B cell (primary cell): ENCODE data around the gene ZNF532. TPM values are rescaled to one million over a fixed set of nuclear protein-coding genes. Genes with fewer than 3 reads are reported as not detected.

Experiments used
- ATAC-seq: fragments of 200-7000 bp; cut with Tn5 transposase; one replicate; pipeline ENCODE4 v1.10.0; 2021; ENCODE audit warnings: low read depth, mild to moderate bottlenecking, moderate number of reproducible peaks, moderate library complexity
- CTCF ChIA-PET: fragments of 350-600 bp; sonication (Branson Sonifier 250); formaldehyde crosslinking; loops from one replicate; lab custom pipeline; 2021; ENCODE audit warnings: antibody characterized with exemption, inconsistent platforms; lab: Charles Lee
- POLR2A ChIA-PET: fragments of 350-600 bp; sonication (Branson Sonifier 250); formaldehyde crosslinking; loops from one replicate; lab custom pipeline; 2021; ENCODE audit warnings: antibody characterized with exemption; lab: Charles Lee
- DNase-seq: peaks from one replicate; pipeline ENCODE4 v3.0.0; 2013
- H2AFZ ChIP-seq: 2 replicates; pipeline ENCODE4 v1.6.1; 2012; ENCODE audit warnings: mild to moderate bottlenecking, low read depth, low read length; ENCODE audit not compliant: insufficient read depth, poor library complexity, severe bottlenecking
- H3K27ac ChIP-seq, 2 donors: 1 replicate in 1 of 2; 2 replicates in 1 of 2; pipeline ENCODE4 v1.5.1; 2012 to 2013; ENCODE audit warnings: low read length in 2 of 2, mild to moderate bottlenecking in 2 of 2, moderate library complexity in 1 of 2
- H3K27me3 ChIP-seq, 4 experiments: fragments of 200-600 bp in 1 of 4; sonication (generic) in 1 of 4; replicated peaks in 1 of 4; 1 replicate in 2 of 4; 2 replicates in 2 of 4; pipeline versions ENCODE4 v1.6.1 to v1.7.0; 2013 to 2016; ENCODE audit warnings: low read length in 3 of 4, mild to moderate bottlenecking in 2 of 4, mixed read lengths in 1 of 4, moderate library complexity in 1 of 4; ENCODE audit not compliant: insufficient read depth in 4 of 4, control insufficient read depth in 3 of 4; ENCODE audit errors: control extremely low read depth in 1 of 4
- H3K36me3 ChIP-seq, 2 experiments: replicated peaks in 1 of 2; 1 replicate in 1 of 2; 2 replicates in 1 of 2; pipeline versions ENCODE4 v1.6.1 to v1.7.1; 2013; ENCODE audit warnings: low read length in 1 of 2; ENCODE audit not compliant: insufficient read depth in 2 of 2, control insufficient read depth in 1 of 2; ENCODE audit errors: control extremely low read depth in 1 of 2, extremely low read depth in 1 of 2
- H3K4me1 ChIP-seq, 2 donors: fragments of 200-600 bp in 1 of 2; sonication (generic) in 1 of 2; 1 replicate in 1 of 2; 2 replicates in 1 of 2; pipeline versions ENCODE4 v1.5.1 to v1.6.1; 2013 to 2017; ENCODE audit warnings: low read length in 2 of 2; ENCODE audit not compliant: control insufficient read depth in 2 of 2, insufficient read depth in 2 of 2
- H3K4me2 ChIP-seq: replicated peaks from 2 replicates; pipeline ENCODE3; 2012; ENCODE audit warnings: mild to moderate bottlenecking, low read depth, low read length; ENCODE audit not compliant: poor library complexity, severe bottlenecking
- H3K4me3 ChIP-seq, 5 experiments: fragments of 200-600 bp in 1 of 5; sonication (generic) in 1 of 5; 1 replicate in 3 of 5; 2 replicates in 2 of 5; pipeline versions ENCODE4 v1.5.1 to v1.7.0; 2011 to 2016; ENCODE audit warnings: low read length in 4 of 5, mild to moderate bottlenecking in 4 of 5, low read depth in 2 of 5, control low read depth in 1 of 5, moderate library complexity in 1 of 5; ENCODE audit not compliant: insufficient read depth in 1 of 5; ENCODE audit errors: control extremely low read depth in 1 of 5, extremely low read depth in 1 of 5
- H3K79me2 ChIP-seq: fragments of 200-600 bp; sonication (generic); one replicate; pipeline ENCODE4 v1.6.0; 2016; ENCODE audit warnings: low read length; ENCODE audit not compliant: control insufficient read depth, insufficient read depth
- H3K9ac ChIP-seq: fragments of 200-600 bp; sonication (generic); 2 replicates; pipeline ENCODE4 v1.6.1; 2017; ENCODE audit warnings: mild to moderate bottlenecking, low read length, moderate library complexity
- H3K9me3 ChIP-seq, 3 donors: one replicate each; pipeline versions ENCODE4 v1.6.1 to v1.7.1; 2013; ENCODE audit warnings: low read length in 2 of 3; ENCODE audit not compliant: control insufficient read depth in 2 of 3, insufficient read depth in 1 of 3; ENCODE audit errors: control extremely low read depth in 1 of 3
- H4K20me1 ChIP-seq: 2 replicates; pipeline ENCODE4 v1.6.0; 2012; ENCODE audit warnings: mild to moderate bottlenecking, low read length; ENCODE audit not compliant: insufficient read depth, control insufficient read depth, poor library complexity, severe bottlenecking
- H3K27ac Mint-ChIP-seq: one replicate; pipeline ENCODE4 v1.8.0; 2021; ENCODE audit warnings: mixed read lengths
- H3K27me3 Mint-ChIP-seq: one replicate; pipeline ENCODE4 v1.8.0; 2021; ENCODE audit warnings: mixed read lengths
- H3K4me1 Mint-ChIP-seq: one replicate; pipeline ENCODE4 v1.8.0; 2021; ENCODE audit warnings: mixed read lengths
- H3K4me3 Mint-ChIP-seq: one replicate; pipeline ENCODE4 v1.8.0; 2021; ENCODE audit warnings: mixed read lengths
- H3K9me3 Mint-ChIP-seq: one replicate; pipeline ENCODE4 v1.8.0; 2022; ENCODE audit warnings: mixed read lengths; ENCODE audit not compliant: insufficient read depth
- CTCF ChIP-seq: fragments of 200-600 bp; IDR thresholded peaks from one replicate; pipeline ENCODE4 v1.8.0; 2022; ENCODE audit warnings: antibody characterized with exemption, mild to moderate bottlenecking
- EZH2 ChIP-seq: IDR thresholded peaks from 2 replicates; pipeline ENCODE4 v1.6.1; 2012; ENCODE audit warnings: borderline replicate concordance, low read depth, mild to moderate bottlenecking, moderate library complexity, low read length; ENCODE audit not compliant: insufficient read depth, poor library complexity, severe bottlenecking
- WGBS: methylation state at CpG from one replicate; pipeline ENCODE4 v1.1.5; 2013; ENCODE audit warnings: missing lambda C conversion rate; ENCODE audit not compliant: insufficient coverage; 5-methylcytosine and 5-hydroxymethylcytosine counted together
- intact Hi-C: fragments of 100-400 bp; cut with micrococcal nuclease; formaldehyde crosslinking; loops from one replicate; pipeline ENCODE4 v1.10.0; 2022
- polyA plus RNA-seq: library from polyadenylated mRNA; depleted of rRNA; stranded (reverse); fragments of >200 nt; gene quantifications from 2 replicates; pipeline ENCODE4 v1.2.3, GENCODE V29; 2012
- total RNA-seq, 2 donors: library from RNA; stranded (reverse); fragments of 120-200 nt in 1 of 2; gene quantifications; 1 replicate in 1 of 2; 2 replicates in 1 of 2; pipeline versions ENCODE4 v1.2.3 to v1.2.4, GENCODE V29; 2013 to 2022

Gene ZNF532
- total and polyA plus RNA-seq, 2 donors (not counting 1 experiment from before 2014, with no cell fraction given): 58.2 to 104 TPM

- Histone ChIP-seq H3K36me3 (peaks cover 0 to 31% of the 10 kb centered on the region in 2 experiments), H3K9ac (no peak overlapping the region), H4K20me1 (no peaks in the 10 kb centered on the region), H3K4me2 (peak overlapping the region; percentile 90), H3K27ac (peak overlapping the region; percentile 38 to 81), H3K9me3 (peaks cover 0 to 6% (median 0%) of the 10 kb centered on the region in 3 donors), H3K4me1 (peaks cover 20 to 24% of the 10 kb centered on the region in 2 donors), H3K4me3 (no peak overlapping the region), H3K79me2 (peaks cover 8% of the 10 kb centered on the region), H2AFZ (peak overlapping the region; percentile 52), H3K27me3 (no peaks in the 10 kb centered on the region)
- ChIA-PET CTCF (interaction anchor here (0.9 kb wide), 1 partner anchor 203 kb away, joined by 3 read pairs; no protein-coding TSS in a partner anchor), POLR2A (interaction anchor here (1.0 to 1.4 kb wide), 4 partner anchors 8 to 102 kb away, joined by 3 to 6 read pairs (median 4); no protein-coding TSS in a partner anchor)
- DNase-seq: no peak
- Mint-ChIP-seq H3K4me3 (peak overlapping the region; percentile 77), H3K27ac (peak overlapping the region; percentile 91), H3K4me1 (peaks cover 42% of the 10 kb centered on the region), H3K27me3 (no peaks in the 10 kb centered on the region), H3K9me3 (peaks cover 5% of the 10 kb centered on the region)
- intact Hi-C loops: loop anchor here (2.0 to 10.0 kb wide), 3 partner anchors 32 to 190 kb away; no protein-coding TSS in a partner anchor
- no peak for TF ChIP-seq EZH2
- TF ChIP-seq CTCF: no peak
- no peak for ATAC-seq
- 87% methylated on average over 3 of the region's 4 CpGs for WGBS
These were observed 435 bp downstream of the ZNF532 start for GRCh38 chr18:58865033-58865590.

- CTCF ChIA-PET: no interaction called here
- no peak overlapping the region for H3K4me3 Mint-ChIP-seq
- ATAC-seq: no peak
- H3K4me1 ChIP-seq: peaks cover 20 to 24% of the 10 kb centered on the region in 2 donors
- no peaks in the 10 kb centered on the region for H3K27me3 Mint-ChIP-seq
- H4K20me1 ChIP-seq: no peaks in the 10 kb centered on the region
- H2AFZ ChIP-seq: no peak overlapping the region
- H3K9me3 Mint-ChIP-seq: peaks cover 5% of the 10 kb centered on the region
- no peak overlapping the region for H3K4me2 ChIP-seq
- H3K36me3 ChIP-seq: peaks cover 0 to 31% of the 10 kb centered on the region in 2 experiments
- peaks cover 48% of the 10 kb centered on the region for H3K4me1 Mint-ChIP-seq
- H3K27ac Mint-ChIP-seq: no peak overlapping the region
- no peak overlapping the region for H3K9ac ChIP-seq
- intact Hi-C loops: loop anchor here (2.0 to 10.0 kb wide), 3 partner anchors 31 to 189 kb away; no protein-coding TSS in a partner anchor
- no peak for DNase-seq
- H3K27ac ChIP-seq: no peak overlapping the region
- H3K4me3 ChIP-seq: no peak overlapping the region
- POLR2A ChIA-PET: interaction anchor here (1.0 to 1.1 kb wide), 2 partner anchors 8 to 97 kb away, joined by 3 to 4 read pairs; no protein-coding TSS in a partner anchor
- WGBS: 97% methylated on average over 5 of the region's 8 CpGs
- H3K9me3 ChIP-seq: peaks cover 0 to 6% (median 0%) of the 10 kb centered on the region in 3 donors
- peaks cover 8% of the 10 kb centered on the region for H3K79me2 ChIP-seq
- no peak for TF ChIP-seq CTCF
- TF ChIP-seq EZH2: no peak
- H3K27me3 ChIP-seq: no peaks in the 10 kb centered on the region
These were observed 1.0 kb downstream of the ZNF532 start for GRCh38 chr18:58865701-58866065.
